ENCODE measurements around the gene ABCA2. TPM values are rescaled to one million over a fixed set of nuclear protein-coding genes. Genes with fewer than 3 reads are reported as not detected.

ABCA2 gene
- total RNA-seq, 1 donor from 2014 or later, result 2.7 TPM

DNA sequence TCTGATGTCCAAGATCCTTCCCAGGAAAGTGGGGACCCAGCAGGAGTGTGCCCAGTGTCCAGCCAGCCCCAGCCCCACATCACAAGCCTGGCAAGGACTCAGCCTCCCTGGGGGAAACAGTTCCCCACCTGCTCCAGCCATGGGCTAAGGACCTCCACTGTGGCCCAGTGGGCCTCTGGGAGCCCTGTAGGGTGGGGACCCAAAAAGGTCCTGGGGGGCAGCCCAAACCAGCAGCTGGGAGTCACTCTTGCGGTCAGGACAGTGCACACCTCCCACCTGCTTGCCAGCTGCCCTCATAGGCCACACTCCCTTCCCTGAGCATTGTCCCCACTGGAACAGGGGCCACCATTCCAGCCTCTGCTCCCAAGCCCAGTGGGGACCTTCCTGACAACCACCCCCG, 1.7 kb downstream of the ABCA2 start:
- Histone ChIP-seq H3F3A (ENCODE audit: low read depth) (peaks cover 30% of the 10 kb centered on the region), H2AFZ (replicated peaks) (no peak overlapping the region), H3K4me3 (no peak overlapping the region), H3K9ac (no peak overlapping the region), H3K79me2 (ENCODE audit: low read depth) (no peaks in the 10 kb centered on the region), H3K4me1 (peaks cover 24% of the 10 kb centered on the region), H3K9me3 (ENCODE audit: low read depth) (no peaks in the 10 kb centered on the region), H3K27ac (no peak overlapping the region), H3K4me2 (no peak overlapping the region), H3K27me3 (peaks cover 24% of the 10 kb centered on the region), H4K20me1 (ENCODE audit: low read depth) (peaks cover 13% of the 10 kb centered on the region), H3K36me3 (no peaks in the 10 kb centered on the region)
- Mint-ChIP-seq H3K27ac (no peak overlapping the region), H3K4me1 (peaks cover 12% of the 10 kb centered on the region), H3K27me3 (ENCODE audit: insufficient read depth, low read depth) (peaks cover 3% of the 10 kb centered on the region), H3K4me3 (peak overlapping the region; percentile 68), H3K9me3 (no peaks in the 10 kb centered on the region), H3K36me3 (no peaks in the 10 kb centered on the region)
- DNase-seq (ENCODE audit: low spot score), result no peak
- TF ChIP-seq EZH2phosphoT487 (IDR thresholded peaks at IDR 0.05), result no peak
- TF ChIP-seq EZH2 (IDR thresholded peaks at IDR 0.05), result no peak

DNA sequence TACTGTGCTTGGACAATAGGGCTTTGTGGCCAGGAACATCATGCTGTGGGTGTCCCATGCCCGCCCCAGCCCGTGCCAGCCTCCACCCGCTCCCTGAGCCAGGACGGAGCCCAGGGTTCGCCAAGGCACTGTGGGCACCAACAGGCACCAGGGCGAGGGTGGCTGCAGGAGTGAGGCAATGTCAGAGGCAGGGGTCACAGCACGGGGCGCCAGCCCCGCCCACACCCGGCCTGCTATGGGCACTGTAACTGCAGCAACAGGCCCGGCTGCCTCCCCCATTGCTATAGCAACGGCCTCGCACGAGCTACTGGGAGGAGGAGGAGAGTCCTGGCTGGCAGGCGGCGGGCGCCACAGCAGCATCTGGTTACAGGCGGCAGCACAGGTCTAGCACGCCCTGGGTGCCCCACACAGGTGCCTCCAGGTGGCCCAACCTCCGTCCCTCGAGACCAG, 2.5 kb downstream of the ABCA2 start:
- Histone ChIP-seq H3K4me3 (no peak overlapping the region), H3K9ac (no peak overlapping the region), H4K20me1 (ENCODE audit: low read depth) (peaks cover 13% of the 10 kb centered on the region), H3K9me3 (ENCODE audit: low read depth) (no peaks in the 10 kb centered on the region), H2AFZ (replicated peaks) (no peak overlapping the region), H3K36me3 (no peaks in the 10 kb centered on the region), H3K27ac (no peak overlapping the region), H3K79me2 (ENCODE audit: low read depth) (no peaks in the 10 kb centered on the region), H3K4me2 (no peak overlapping the region), H3F3A (ENCODE audit: low read depth) (peaks cover 30% of the 10 kb centered on the region), H3K4me1 (peaks cover 24% of the 10 kb centered on the region), H3K27me3 (peaks cover 24% of the 10 kb centered on the region)
- H3K4me1 Mint-ChIP-seq, result peaks cover 12% of the 10 kb centered on the region
- TF ChIP-seq EZH2phosphoT487 (IDR thresholded peaks at IDR 0.05), result no peak
- no peak for TF ChIP-seq EZH2 (IDR thresholded peaks at IDR 0.05)
- TF ChIP-seq, protein P1, sequence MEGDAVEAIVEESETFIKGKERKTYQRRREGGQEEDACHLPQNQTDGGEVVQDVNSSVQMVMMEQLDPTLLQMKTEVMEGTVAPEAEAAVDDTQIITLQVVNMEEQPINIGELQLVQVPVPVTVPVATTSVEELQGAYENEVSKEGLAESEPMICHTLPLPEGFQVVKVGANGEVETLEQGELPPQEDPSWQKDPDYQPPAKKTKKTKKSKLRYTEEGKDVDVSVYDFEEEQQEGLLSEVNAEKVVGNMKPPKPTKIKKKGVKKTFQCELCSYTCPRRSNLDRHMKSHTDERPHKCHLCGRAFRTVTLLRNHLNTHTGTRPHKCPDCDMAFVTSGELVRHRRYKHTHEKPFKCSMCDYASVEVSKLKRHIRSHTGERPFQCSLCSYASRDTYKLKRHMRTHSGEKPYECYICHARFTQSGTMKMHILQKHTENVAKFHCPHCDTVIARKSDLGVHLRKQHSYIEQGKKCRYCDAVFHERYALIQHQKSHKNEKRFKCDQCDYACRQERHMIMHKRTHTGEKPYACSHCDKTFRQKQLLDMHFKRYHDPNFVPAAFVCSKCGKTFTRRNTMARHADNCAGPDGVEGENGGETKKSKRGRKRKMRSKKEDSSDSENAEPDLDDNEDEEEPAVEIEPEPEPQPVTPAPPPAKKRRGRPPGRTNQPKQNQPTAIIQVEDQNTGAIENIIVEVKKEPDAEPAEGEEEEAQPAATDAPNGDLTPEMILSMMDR (IDR thresholded peaks at IDR 0.05), result no peak
- peak; percentile 43 for DNase-seq (ENCODE audit: low spot score)
- H3K27me3 Mint-ChIP-seq (ENCODE audit: insufficient read depth, low read depth), result peaks cover 3% of the 10 kb centered on the region
- H3K27ac Mint-ChIP-seq, result no peak overlapping the region
- no peaks in the 10 kb centered on the region for H3K9me3 Mint-ChIP-seq
- no peaks in the 10 kb centered on the region for H3K36me3 Mint-ChIP-seq
- no peak overlapping the region for H3K4me3 Mint-ChIP-seq

DNA sequence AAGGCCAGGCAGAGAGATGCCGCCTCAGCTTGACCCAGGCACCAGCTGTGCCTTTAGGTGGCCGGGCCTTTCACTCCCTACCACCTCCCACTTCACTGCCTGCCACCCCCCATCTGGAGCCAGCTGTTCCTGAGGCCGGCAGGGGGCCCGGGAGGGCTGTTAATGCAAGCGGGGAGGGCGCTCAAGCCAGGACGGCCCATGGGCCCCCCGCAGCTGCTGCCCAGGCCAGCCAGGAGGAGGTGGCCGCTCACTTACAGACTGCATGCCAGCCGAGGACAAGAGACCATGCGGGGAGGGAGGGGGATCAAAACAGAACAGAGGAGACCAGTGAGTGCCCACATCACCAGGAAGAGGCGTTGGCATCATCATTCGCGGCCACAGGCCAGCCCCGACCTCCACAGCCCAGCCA, 4.5 kb downstream of the ABCA2 start:
- no peaks in the 10 kb centered on the region for H3K79me2 ChIP-seq (ENCODE audit: low read depth)
- H3K9ac ChIP-seq, result no peak overlapping the region
- Mint-ChIP-seq H3K27me3 (ENCODE audit: insufficient read depth, low read depth) (peaks cover 3% of the 10 kb centered on the region), H3K4me3 (no peak overlapping the region), H3K4me1 (peaks cover 8% of the 10 kb centered on the region), H3K27ac (no peak overlapping the region), H3K36me3 (no peaks in the 10 kb centered on the region), H3K9me3 (no peaks in the 10 kb centered on the region)
- H3K36me3 ChIP-seq, result no peaks in the 10 kb centered on the region
- H3K4me3 ChIP-seq, result no peak overlapping the region
- H2AFZ ChIP-seq (replicated peaks), result no peak overlapping the region
- no peak overlapping the region for H3K27ac ChIP-seq
- peaks cover 17% of the 10 kb centered on the region for H3K27me3 ChIP-seq
- peaks cover 24% of the 10 kb centered on the region for H3K4me1 ChIP-seq
- no peak overlapping the region for H3K4me2 ChIP-seq
- DNase-seq (ENCODE audit: low spot score), result no peak
- TF ChIP-seq EZH2 (IDR thresholded peaks at IDR 0.05), result no peak
- TF ChIP-seq EZH2phosphoT487 (IDR thresholded peaks at IDR 0.05), result no peak
- H3K9me3 ChIP-seq (ENCODE audit: low read depth), result no peaks in the 10 kb centered on the region
- H4K20me1 ChIP-seq (ENCODE audit: low read depth), result peaks cover 13% of the 10 kb centered on the region
- H3F3A ChIP-seq (ENCODE audit: low read depth), result peaks cover 20% of the 10 kb centered on the region

DNA sequence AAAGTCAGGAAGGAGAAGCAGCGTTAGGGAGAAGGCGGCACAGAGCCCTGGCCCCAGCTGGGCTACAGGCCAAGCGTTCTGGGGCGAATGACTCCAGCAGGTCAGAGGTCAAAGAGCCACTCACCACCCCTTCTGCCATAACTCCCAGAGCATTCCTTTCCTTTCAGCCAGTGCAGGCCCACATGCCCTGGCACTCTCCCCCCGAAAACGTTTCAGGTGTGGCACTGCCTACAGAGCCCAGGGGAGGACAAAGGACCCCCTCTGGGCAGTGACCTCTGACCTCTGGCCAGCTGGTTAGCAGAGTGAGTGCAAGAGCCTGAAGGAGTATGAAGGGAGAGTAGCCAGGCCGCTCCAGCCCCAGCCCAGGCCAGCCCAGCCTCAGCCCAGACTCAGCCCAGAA, 4.9 kb downstream of the ABCA2 start:
- Mint-ChIP-seq H3K36me3 (no peaks in the 10 kb centered on the region), H3K27ac (no peak overlapping the region), H3K27me3 (ENCODE audit: insufficient read depth, low read depth) (peaks cover 3% of the 10 kb centered on the region), H3K4me3 (no peak overlapping the region), H3K4me1 (peaks cover 8% of the 10 kb centered on the region), H3K9me3 (no peaks in the 10 kb centered on the region)
- Histone ChIP-seq H3K27me3 (peaks cover 13% of the 10 kb centered on the region), H3F3A (ENCODE audit: low read depth) (peaks cover 16% of the 10 kb centered on the region), H2AFZ (replicated peaks) (no peak overlapping the region), H4K20me1 (ENCODE audit: low read depth) (peaks cover 13% of the 10 kb centered on the region), H3K27ac (no peak overlapping the region), H3K4me3 (no peak overlapping the region), H3K9ac (no peak overlapping the region), H3K79me2 (ENCODE audit: low read depth) (no peaks in the 10 kb centered on the region), H3K9me3 (ENCODE audit: low read depth) (no peaks in the 10 kb centered on the region), H3K4me1 (peaks cover 24% of the 10 kb centered on the region), H3K4me2 (peak overlapping the region; percentile 42), H3K36me3 (no peaks in the 10 kb centered on the region)
- no peak for TF ChIP-seq EZH2phosphoT487 (IDR thresholded peaks at IDR 0.05)
- no peak for TF ChIP-seq EZH2 (IDR thresholded peaks at IDR 0.05)
- TF ChIP-seq, protein P1 (IDR thresholded peaks at IDR 0.05), result no peak
- DNase-seq (ENCODE audit: low spot score), result peak; percentile 56
